ENCODE data around the gene EFCAB10.
A peak's percentile ranks its signal among the peaks of the same experiment; 100 is the strongest.
"Not testable (repeated sequence)": the region's sequence is repeated elsewhere in the genome, so short reads cannot be mapped to it uniquely, and the experiment has no call there.

Gene EFCAB10

GRCh38 chr7:105599080-105599479, 17.8 kb upstream of the EFCAB10 start:
- DNase-seq, result not testable (repeated sequence)

- DNase-seq, result no peak
Observed at GRCh38 chr7:105596866-105597265, 15.6 kb upstream of the EFCAB10 start.

GRCh38 chr7:105594034-105594433, 12.7 kb upstream of the EFCAB10 start:
- no peak for DNase-seq

- no peak for DNase-seq
Observed at GRCh38 chr7:105591522-105591921, 10.2 kb upstream of the EFCAB10 start.

GRCh38 chr7:105590793-105591192, 9.5 kb upstream of the EFCAB10 start:
- DNase-seq, result no peak

GRCh38 chr7:105589356-105590077, 8.2 kb upstream of the EFCAB10 start:
- peak in 46 of 51 donors; percentile 6 to 88 (median 64) for DNase-seq

- DNase-seq, result no peak
Observed at GRCh38 chr7:105587909-105588635, 6.8 kb upstream of the EFCAB10 start.

GRCh38 chr7:105585850-105586500, 4.7 kb upstream of the EFCAB10 start:
- DNase-seq, result no peak

GRCh38 chr7:105584165-105584564, 2.9 kb upstream of the EFCAB10 start:
- no peak for DNase-seq

GRCh38 chr7:105583061-105583460, 1.8 kb upstream of the EFCAB10 start:
- peak in 1 of 51 donors; percentile 7 for DNase-seq

- DNase-seq, result no peak
Observed at GRCh38 chr7:105580022-105580740, 1.1 kb downstream of the EFCAB10 start.

- no peak for DNase-seq
Observed at GRCh38 chr7:105578496-105578895, 2.8 kb downstream of the EFCAB10 start.

GRCh38 chr7:105577251-105577650, 4.0 kb downstream of the EFCAB10 start:
- no peak for DNase-seq

GRCh38 chr7:105571891-105572290, 9.4 kb downstream of the EFCAB10 start:
- DNase-seq, result no peak

GRCh38 chr7:105567821-105568220, 13.5 kb downstream of the EFCAB10 start:
- DNase-seq, result no peak

- DNase-seq, result no peak
Observed at GRCh38 chr7:105567024-105567423, 14.3 kb downstream of the EFCAB10 start.

- peak in 9 of 51 donors; percentile 2 to 20 (median 10) for DNase-seq
Observed at GRCh38 chr7:105565190-105565589, 16.1 kb downstream of the EFCAB10 start.

GRCh38 chr7:105559926-105560325, 21.4 kb downstream of the EFCAB10 start:
- no peak for DNase-seq

- no peak for DNase-seq
Observed at GRCh38 chr7:105538339-105538738, 43.0 kb downstream of the EFCAB10 start.

- DNase-seq, result no peak
Observed at GRCh38 chr7:105532709-105533460, 48.4 kb downstream of the EFCAB10 start.

All from hypothalamus (tissue), 51 donors.